Neural progenitor cell (in vitro differentiated cells): ENCODE data around the gene CLCN2. TPM values are rescaled to one million over a fixed set of nuclear protein-coding genes. Genes with fewer than 3 reads are reported as not detected.

ENCODE experiments used
- DNase-seq: peaks from one replicate; pipeline ENCODE4 v3.0.0-alpha.2; 2016; ENCODE audit warnings: low spot score
- H2AFZ ChIP-seq: fragments of 200-600 bp; sonication (generic); replicated peaks from 2 replicates; pipeline ENCODE4 v1.6.1; 2016; ENCODE audit warnings: antibody characterized with exemption
- H3F3A ChIP-seq: fragments of 200-600 bp; sonication (generic); 2 replicates; pipeline ENCODE4 v1.6.1; 2016; ENCODE audit warnings: antibody characterized with exemption, low read depth
- H3K27ac ChIP-seq: fragments of 200-600 bp; sonication (generic); 2 replicates; pipeline ENCODE4 v1.5.1; 2016; ENCODE audit warnings: mild to moderate bottlenecking
- H3K27me3 ChIP-seq: fragments of 200-600 bp; sonication (generic); 2 replicates; pipeline ENCODE4 v1.6.1; 2016; ENCODE audit warnings: mild to moderate bottlenecking, moderate library complexity
- H3K36me3 ChIP-seq: fragments of 200-600 bp; sonication (generic); 2 replicates; pipeline ENCODE4 v1.5.1; 2016
- H3K4me1 ChIP-seq: fragments of 200-600 bp; sonication (generic); 2 replicates; pipeline ENCODE4 v1.6.1; 2016; ENCODE audit warnings: mixed run types
- H3K4me2 ChIP-seq: fragments of 200-600 bp; sonication (generic); 2 replicates; pipeline ENCODE4 v1.6.1; 2016
- H3K4me3 ChIP-seq: fragments of 200-600 bp; sonication (generic); 2 replicates; pipeline ENCODE4 v1.5.1; 2016
- H3K79me2 ChIP-seq: fragments of 200-600 bp; sonication (generic); 2 replicates; pipeline ENCODE4 v1.6.1; 2016; ENCODE audit warnings: low read depth
- H3K9ac ChIP-seq: fragments of 200-600 bp; sonication (generic); 2 replicates; pipeline ENCODE4 v1.6.1; 2016
- H3K9me3 ChIP-seq: fragments of 200-600 bp; sonication (generic); 2 replicates; pipeline ENCODE4 v1.5.1; 2016; ENCODE audit warnings: low read depth
- H4K20me1 ChIP-seq: fragments of 200-600 bp; sonication (generic); 2 replicates; pipeline ENCODE4 v1.6.1; 2016; ENCODE audit warnings: low read depth
- H3K27ac Mint-ChIP-seq: 3 replicates; pipeline ENCODE4 v1.8.0; 2021; ENCODE audit warnings: mixed read lengths
- H3K27me3 Mint-ChIP-seq: 2 replicates; pipeline ENCODE4 v1.8.0; 2022; ENCODE audit warnings: low read depth, mild to moderate bottlenecking, inconsistent platforms, moderate library complexity, mixed read lengths; ENCODE audit not compliant: insufficient read depth
- H3K36me3 Mint-ChIP-seq: 3 replicates; pipeline ENCODE4 v1.8.0; 2021; ENCODE audit warnings: mixed read lengths
- H3K4me1 Mint-ChIP-seq: 3 replicates; pipeline ENCODE4 v1.8.0; 2021; ENCODE audit warnings: mixed read lengths
- H3K4me3 Mint-ChIP-seq: 3 replicates; pipeline ENCODE4 v1.8.0; 2021; ENCODE audit warnings: mild to moderate bottlenecking, moderate library complexity, mixed read lengths
- H3K9me3 Mint-ChIP-seq: 3 replicates; pipeline ENCODE4 v1.8.0; 2020; ENCODE audit warnings: mixed read lengths
- EZH2 ChIP-seq: fragments of 200-600 bp; sonication (generic); IDR thresholded peaks from 2 replicates; pipeline ENCODE4 v1.6.1; 2017; ENCODE audit warnings: antibody characterized with exemption, mild to moderate bottlenecking, moderate library complexity
- EZH2phosphoT487 ChIP-seq: fragments of 200-600 bp; sonication (generic); IDR thresholded peaks from 2 replicates; pipeline ENCODE4 v1.6.1; 2017; ENCODE audit warnings: antibody characterized with exemption
- total RNA-seq: library from RNA; depleted of rRNA; stranded (reverse); fragments of >200 nt; gene quantifications from 2 replicates; pipeline ENCODE4 v1.2.3, GENCODE V29; 2015; ENCODE audit warnings: low replicate concordance
- TF ChIP-seq, protein P1 (sequence below): fragments of 200-600 bp; sonication (generic); IDR thresholded peaks from 2 replicates; pipeline ENCODE4 v1.5.1; 2017; ENCODE audit warnings: antibody characterized with exemption, mild to moderate bottlenecking

CLCN2 gene
- total RNA-seq, 1 donor from 2014 or later: 16.5 TPM

DNA sequence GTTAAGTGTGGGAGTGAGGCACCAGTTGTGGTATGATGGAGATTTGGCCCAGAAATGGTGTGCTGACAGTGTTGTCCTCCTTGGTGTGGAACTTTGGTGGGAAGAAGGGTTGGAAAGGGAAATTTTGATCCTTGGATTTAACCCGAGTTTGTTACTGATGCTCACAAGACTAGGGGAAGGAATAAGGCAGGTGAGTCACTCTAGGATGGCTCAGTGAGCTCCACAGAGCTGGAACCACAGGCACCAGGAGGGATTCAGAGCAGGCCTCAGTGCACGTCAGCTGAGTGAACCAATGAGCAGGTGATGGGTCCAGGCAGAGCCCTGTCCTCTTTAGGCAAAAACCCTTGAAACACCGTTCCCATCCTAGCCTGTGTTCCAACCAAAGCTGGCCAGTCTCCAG, 29.9 kb upstream of the CLCN2 start:
- Mint-ChIP-seq H3K4me3 (no peak overlapping the region), H3K4me1 (peaks cover 2% of the 10 kb centered on the region), H3K36me3 (no peaks in the 10 kb centered on the region), H3K9me3 (peaks cover 3% of the 10 kb centered on the region), H3K27me3 (peaks cover 18% of the 10 kb centered on the region), H3K27ac (no peak overlapping the region)
- H3F3A ChIP-seq: no peaks in the 10 kb centered on the region
- H3K4me2 ChIP-seq: no peak overlapping the region
- no peaks in the 10 kb centered on the region for H3K4me1 ChIP-seq
- no peak overlapping the region for H3K27ac ChIP-seq
- no peak overlapping the region for H2AFZ ChIP-seq
- no peak for DNase-seq
- no peaks in the 10 kb centered on the region for H3K27me3 ChIP-seq
- no peak overlapping the region for H3K4me3 ChIP-seq
- H3K36me3 ChIP-seq: no peaks in the 10 kb centered on the region
- no peak overlapping the region for H3K9ac ChIP-seq
- TF ChIP-seq, protein P1, sequence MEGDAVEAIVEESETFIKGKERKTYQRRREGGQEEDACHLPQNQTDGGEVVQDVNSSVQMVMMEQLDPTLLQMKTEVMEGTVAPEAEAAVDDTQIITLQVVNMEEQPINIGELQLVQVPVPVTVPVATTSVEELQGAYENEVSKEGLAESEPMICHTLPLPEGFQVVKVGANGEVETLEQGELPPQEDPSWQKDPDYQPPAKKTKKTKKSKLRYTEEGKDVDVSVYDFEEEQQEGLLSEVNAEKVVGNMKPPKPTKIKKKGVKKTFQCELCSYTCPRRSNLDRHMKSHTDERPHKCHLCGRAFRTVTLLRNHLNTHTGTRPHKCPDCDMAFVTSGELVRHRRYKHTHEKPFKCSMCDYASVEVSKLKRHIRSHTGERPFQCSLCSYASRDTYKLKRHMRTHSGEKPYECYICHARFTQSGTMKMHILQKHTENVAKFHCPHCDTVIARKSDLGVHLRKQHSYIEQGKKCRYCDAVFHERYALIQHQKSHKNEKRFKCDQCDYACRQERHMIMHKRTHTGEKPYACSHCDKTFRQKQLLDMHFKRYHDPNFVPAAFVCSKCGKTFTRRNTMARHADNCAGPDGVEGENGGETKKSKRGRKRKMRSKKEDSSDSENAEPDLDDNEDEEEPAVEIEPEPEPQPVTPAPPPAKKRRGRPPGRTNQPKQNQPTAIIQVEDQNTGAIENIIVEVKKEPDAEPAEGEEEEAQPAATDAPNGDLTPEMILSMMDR: no peak
- TF ChIP-seq EZH2phosphoT487 (no peak), EZH2 (no peak)
- H3K79me2 ChIP-seq: no peaks in the 10 kb centered on the region
- H3K9me3 ChIP-seq: no peaks in the 10 kb centered on the region
- H4K20me1 ChIP-seq: no peaks in the 10 kb centered on the region

DNA sequence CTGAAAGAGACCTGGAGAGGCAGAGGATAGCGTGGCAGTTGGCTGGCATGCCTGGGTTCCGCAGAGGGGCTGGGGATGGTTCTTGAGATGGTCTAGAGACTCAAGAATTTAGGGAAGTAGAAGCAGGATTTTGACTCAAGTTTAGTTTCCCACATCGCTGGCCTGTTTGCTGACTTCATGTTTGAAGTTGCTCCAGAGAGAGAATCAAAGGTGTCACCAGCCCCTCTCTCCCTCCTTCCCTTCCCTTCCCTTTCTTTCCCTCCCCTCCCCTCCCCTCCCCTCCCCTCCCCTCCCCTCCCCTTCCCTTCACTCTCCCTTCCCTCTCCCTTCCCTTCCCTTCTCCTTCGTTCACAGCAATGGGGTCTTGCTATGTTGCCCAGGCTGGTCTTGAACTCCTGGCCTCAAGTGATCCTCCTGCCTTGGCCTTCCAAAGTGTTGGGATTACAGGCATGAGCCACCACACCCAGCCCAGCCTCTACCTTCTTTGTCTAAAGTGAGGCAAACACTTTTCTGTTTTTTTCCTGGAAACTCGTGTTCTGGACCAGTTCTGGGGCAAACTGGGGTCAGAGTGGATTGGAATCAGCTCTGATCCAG, 28.6 kb upstream of the CLCN2 start:
- no peaks in the 10 kb centered on the region for H3K4me1 ChIP-seq
- Mint-ChIP-seq H3K4me3 (no peak overlapping the region), H3K36me3 (no peaks in the 10 kb centered on the region), H3K27me3 (peaks cover 20% of the 10 kb centered on the region), H3K27ac (peak overlapping the region; percentile 72), H3K4me1 (peaks cover 2% of the 10 kb centered on the region), H3K9me3 (peaks cover 3% of the 10 kb centered on the region)
- H3K9me3 ChIP-seq: no peaks in the 10 kb centered on the region
- H3K27me3 ChIP-seq: no peaks in the 10 kb centered on the region
- H3K79me2 ChIP-seq: no peaks in the 10 kb centered on the region
- TF ChIP-seq, protein P1: no peak
- TF ChIP-seq EZH2phosphoT487 (no peak), EZH2 (no peak)
- no peak overlapping the region for H3K27ac ChIP-seq
- no peaks in the 10 kb centered on the region for H4K20me1 ChIP-seq
- no peaks in the 10 kb centered on the region for H3F3A ChIP-seq
- no peak overlapping the region for H3K9ac ChIP-seq
- no peak overlapping the region for H3K4me2 ChIP-seq
- H2AFZ ChIP-seq: no peak overlapping the region
- no peak for DNase-seq
- H3K4me3 ChIP-seq: no peak overlapping the region
- no peaks in the 10 kb centered on the region for H3K36me3 ChIP-seq

DNA sequence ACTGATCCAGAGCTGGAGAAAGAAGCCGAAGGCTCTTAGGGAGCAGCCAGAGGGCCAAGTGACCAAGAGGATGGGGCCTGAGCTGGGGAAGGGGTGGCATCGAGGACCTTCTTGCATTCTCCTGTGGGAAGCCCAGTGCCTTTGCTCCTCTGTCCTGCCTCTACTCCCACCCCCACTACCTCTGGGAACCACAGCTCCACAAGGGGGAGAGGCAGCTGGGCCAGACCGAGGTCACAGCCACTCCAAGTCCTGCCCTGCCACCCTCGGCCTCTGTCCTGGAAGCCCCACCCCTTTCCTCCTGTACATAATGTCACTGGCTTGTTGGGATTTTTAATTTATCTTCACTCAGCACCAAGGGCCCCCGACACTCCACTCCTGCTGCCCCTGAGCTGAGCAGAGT, 28.0 kb upstream of the CLCN2 start:
- peaks cover 2% of the 10 kb centered on the region for H3K4me1 Mint-ChIP-seq
- H3K27ac ChIP-seq: no peak overlapping the region
- H3K9ac ChIP-seq: no peak overlapping the region
- no peaks in the 10 kb centered on the region for H3F3A ChIP-seq
- TF ChIP-seq EZH2phosphoT487 (no peak), EZH2 (no peak)
- TF ChIP-seq, protein P1: no peak
- H3K79me2 ChIP-seq: no peaks in the 10 kb centered on the region
- H4K20me1 ChIP-seq: no peaks in the 10 kb centered on the region
- H3K9me3 Mint-ChIP-seq: peaks cover 3% of the 10 kb centered on the region
- H3K36me3 ChIP-seq: no peaks in the 10 kb centered on the region
- no peak overlapping the region for H3K4me3 Mint-ChIP-seq
- H3K4me2 ChIP-seq: no peak overlapping the region
- H3K36me3 Mint-ChIP-seq: no peaks in the 10 kb centered on the region
- no peaks in the 10 kb centered on the region for H3K9me3 ChIP-seq
- H2AFZ ChIP-seq: no peak overlapping the region
- no peaks in the 10 kb centered on the region for H3K27me3 ChIP-seq
- peaks cover 22% of the 10 kb centered on the region for H3K27me3 Mint-ChIP-seq
- no peak overlapping the region for H3K4me3 ChIP-seq
- no peaks in the 10 kb centered on the region for H3K4me1 ChIP-seq
- no peak overlapping the region for H3K27ac Mint-ChIP-seq
- DNase-seq: no peak
